ENCODE results near the gene MSANTD2.

Gene MSANTD2

DNA sequence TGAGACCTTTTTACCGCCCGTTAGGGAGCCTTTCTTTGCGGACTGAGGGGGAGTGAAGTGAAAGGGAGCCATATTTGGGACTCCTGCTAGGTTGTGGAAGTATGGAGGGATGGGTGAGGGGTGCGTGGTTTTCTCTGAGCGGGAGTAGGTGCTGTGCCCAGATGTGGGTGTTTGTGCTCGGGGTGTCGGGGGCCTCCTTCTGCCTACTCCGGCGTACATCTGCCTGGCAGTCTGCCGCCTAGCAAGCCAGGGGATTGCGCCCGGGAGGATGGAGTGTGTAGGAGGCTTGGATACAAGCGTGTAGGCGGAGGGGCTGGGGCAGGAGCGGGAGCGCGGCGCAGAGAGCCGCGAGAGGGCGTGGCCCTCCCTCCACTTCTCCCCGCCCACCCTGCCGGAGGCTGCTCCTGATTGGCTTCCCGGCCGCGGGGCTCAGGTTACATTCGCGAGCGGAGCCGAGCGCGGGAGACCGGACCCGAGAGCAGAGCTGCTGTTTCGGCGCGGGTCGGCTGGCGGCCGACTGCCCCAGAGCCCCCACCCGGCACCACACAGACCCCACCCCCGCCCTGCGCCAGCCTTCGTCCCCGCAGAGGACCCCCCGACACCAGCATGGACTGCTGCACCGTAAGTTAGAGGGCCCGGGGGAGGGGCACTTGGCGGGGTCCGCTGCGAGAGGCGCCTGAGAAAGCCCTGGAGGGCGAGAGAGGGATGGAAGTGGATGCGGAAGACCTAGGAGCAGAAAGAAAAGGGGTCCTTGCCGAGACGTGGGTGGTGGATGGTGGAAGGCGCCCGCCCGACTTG, 60.5 kb downstream of the MSANTD2 start, which contains the start of gene NRGN:
TSS of gene NRGN (plus strand) at position 464 of the 798 bp plus-strand sequence. CDS start at position 607, 143 bp downstream.
- DNase-seq (ENCODE audit: low read depth): no peak
- peak within 1 kb of the TSS; percentile 54 for H3K4me3 ChIP-seq (ENCODE audit: control insufficient read depth, low read depth, low read length)
- TF ChIP-seq, protein P1, sequence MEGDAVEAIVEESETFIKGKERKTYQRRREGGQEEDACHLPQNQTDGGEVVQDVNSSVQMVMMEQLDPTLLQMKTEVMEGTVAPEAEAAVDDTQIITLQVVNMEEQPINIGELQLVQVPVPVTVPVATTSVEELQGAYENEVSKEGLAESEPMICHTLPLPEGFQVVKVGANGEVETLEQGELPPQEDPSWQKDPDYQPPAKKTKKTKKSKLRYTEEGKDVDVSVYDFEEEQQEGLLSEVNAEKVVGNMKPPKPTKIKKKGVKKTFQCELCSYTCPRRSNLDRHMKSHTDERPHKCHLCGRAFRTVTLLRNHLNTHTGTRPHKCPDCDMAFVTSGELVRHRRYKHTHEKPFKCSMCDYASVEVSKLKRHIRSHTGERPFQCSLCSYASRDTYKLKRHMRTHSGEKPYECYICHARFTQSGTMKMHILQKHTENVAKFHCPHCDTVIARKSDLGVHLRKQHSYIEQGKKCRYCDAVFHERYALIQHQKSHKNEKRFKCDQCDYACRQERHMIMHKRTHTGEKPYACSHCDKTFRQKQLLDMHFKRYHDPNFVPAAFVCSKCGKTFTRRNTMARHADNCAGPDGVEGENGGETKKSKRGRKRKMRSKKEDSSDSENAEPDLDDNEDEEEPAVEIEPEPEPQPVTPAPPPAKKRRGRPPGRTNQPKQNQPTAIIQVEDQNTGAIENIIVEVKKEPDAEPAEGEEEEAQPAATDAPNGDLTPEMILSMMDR (IDR thresholded peaks at IDR 0.05; ENCODE audit: control insufficient read depth, insufficient read depth, low read depth, low read length, missing control alignments): no peak

DNA sequence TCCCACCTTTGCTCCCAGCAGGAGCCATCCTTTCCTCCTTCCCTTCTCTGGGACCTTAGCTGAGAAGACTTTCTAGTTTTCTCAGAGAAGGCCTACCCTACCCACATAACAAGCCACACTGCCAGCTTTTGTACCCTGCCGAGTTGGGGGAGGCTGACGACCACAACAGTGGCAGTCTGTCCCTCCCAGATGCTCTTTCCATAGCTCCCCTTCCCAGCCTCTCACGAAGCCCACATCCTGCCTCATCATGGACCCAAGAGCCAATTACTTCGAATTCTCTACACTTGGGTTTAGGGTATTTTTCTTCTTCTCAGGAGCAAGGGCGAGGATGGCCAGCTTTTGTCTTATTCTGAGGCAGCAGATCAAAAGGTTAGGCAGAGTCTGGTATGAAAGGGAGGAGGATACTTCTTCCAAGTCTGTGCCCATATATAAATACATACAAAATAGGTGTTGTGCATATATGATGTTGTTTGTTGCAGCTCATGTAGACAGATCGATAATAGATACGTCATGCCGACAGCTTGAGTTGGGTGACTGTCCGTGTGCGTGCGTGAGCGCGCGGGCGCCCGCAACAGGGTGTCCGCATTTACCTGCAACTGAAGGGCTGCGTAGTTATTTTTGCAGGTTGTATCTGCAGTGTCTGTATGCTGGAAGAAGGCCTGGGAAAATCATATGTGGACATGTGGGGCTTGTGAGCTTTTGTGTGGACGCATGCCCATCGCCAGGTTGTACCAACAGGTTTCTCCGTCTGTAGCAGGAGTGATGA, 61.3 kb downstream of the MSANTD2 start:
- TF ChIP-seq, protein P1 (IDR thresholded peaks at IDR 0.05; ENCODE audit: control insufficient read depth, insufficient read depth, low read depth, low read length, missing control alignments): no peak
- no peak for DNase-seq (ENCODE audit: low read depth)
- peak overlapping the region; percentile 54 for H3K4me3 ChIP-seq (ENCODE audit: control insufficient read depth, low read depth, low read length)

- DNase-seq (ENCODE audit: low read depth): no peak
- H3K4me3 ChIP-seq (ENCODE audit: control insufficient read depth, low read depth, low read length): no peak overlapping the region
- TF ChIP-seq, protein P1 (IDR thresholded peaks at IDR 0.05; ENCODE audit: control insufficient read depth, insufficient read depth, low read depth, low read length, missing control alignments): no peak
These were observed 62.4 kb downstream of the MSANTD2 start for GRCh38 chr11:124737638-124738305.

- no peak overlapping the region for H3K4me3 ChIP-seq (ENCODE audit: control insufficient read depth, low read depth, low read length)
- DNase-seq (ENCODE audit: low read depth): no peak
- TF ChIP-seq, protein P1 (IDR thresholded peaks at IDR 0.05; ENCODE audit: control insufficient read depth, insufficient read depth, low read depth, low read length, missing control alignments): no peak
These were observed 63.5 kb downstream of the MSANTD2 start for GRCh38 chr11:124736736-124737135.

- no peak for DNase-seq (ENCODE audit: low read depth)
- no peak overlapping the region for H3K4me3 ChIP-seq (ENCODE audit: control insufficient read depth, low read depth, low read length)
- TF ChIP-seq, protein P1 (IDR thresholded peaks at IDR 0.05; ENCODE audit: control insufficient read depth, insufficient read depth, low read depth, low read length, missing control alignments): no peak
These were observed 68.0 kb downstream of the MSANTD2 start for GRCh38 chr11:124732230-124732629.

DNA sequence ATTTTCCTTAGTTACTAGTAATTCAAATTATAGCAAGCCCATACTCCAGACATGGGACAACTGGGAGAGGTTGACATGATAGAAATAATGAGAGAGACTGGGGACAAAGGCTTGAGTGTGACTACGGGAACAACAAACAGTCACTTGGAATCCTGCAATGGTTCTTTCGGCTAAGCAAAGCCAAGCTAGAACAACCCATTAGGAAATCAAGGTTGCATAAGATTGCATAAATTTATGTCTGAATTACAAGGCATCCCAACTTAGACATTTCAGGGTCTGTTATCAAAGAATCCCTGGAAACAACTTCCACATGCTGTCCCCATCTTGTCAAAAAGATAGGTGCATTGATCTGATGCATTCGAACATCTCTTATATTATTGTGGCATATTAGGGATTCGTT, 70.6 kb downstream of the MSANTD2 start:
- H3K4me3 ChIP-seq (ENCODE audit: control insufficient read depth, low read depth, low read length): no peak overlapping the region
- DNase-seq (ENCODE audit: low read depth): no peak
- TF ChIP-seq, protein P1 (IDR thresholded peaks at IDR 0.05; ENCODE audit: control insufficient read depth, insufficient read depth, low read depth, low read length, missing control alignments): no peak

All from AG09309 (cell line).